Measurements from ENCODE around the gene LORICRIN.
"Not testable (repeated sequence)": the region's sequence is repeated elsewhere in the genome, so short reads cannot be mapped to it uniquely, and the experiment has no call there.

LORICRIN gene

GRCh38 chr1:153259387-153259786 lies at the start of gene LORICRIN:
Gene LORICRIN, plus strand, starts transcription at chr1:153259687. Its CDS starts 1,263 bp downstream, at chr1:153260950.
- DNase-seq (ENCODE audit: low read depth, low spot score), result no peak

- DNase-seq (ENCODE audit: low read depth, low spot score), result no peak
Observed at GRCh38 chr1:153210206-153210605, 49.3 kb upstream of the LORICRIN start.

- no peak for DNase-seq (ENCODE audit: low read depth, low spot score)
Observed at GRCh38 chr1:153212201-153212600, 47.3 kb upstream of the LORICRIN start.

GRCh38 chr1:153213519-153213918 lies 46.0 kb upstream of the LORICRIN start:
- DNase-seq (ENCODE audit: low read depth, low spot score), result no peak

GRCh38 chr1:153217212-153217611 lies 42.3 kb upstream of the LORICRIN start, which contains the start of gene PRR9:
Gene PRR9, plus strand, starts transcription at chr1:153217584. Its CDS starts 561 bp downstream, at chr1:153218145.
- DNase-seq (ENCODE audit: low read depth, low spot score), result no peak

- no peak for DNase-seq (ENCODE audit: low read depth, low spot score)
Observed at GRCh38 chr1:153217744-153218416, 41.6 kb upstream of the LORICRIN start.

- no peak for DNase-seq (ENCODE audit: low read depth, low spot score)
Observed at GRCh38 chr1:153220606-153221303, 38.7 kb upstream of the LORICRIN start.

GRCh38 chr1:153223040-153223891 lies 36.2 kb upstream of the LORICRIN start:
- peak; percentile 14 for DNase-seq (ENCODE audit: low read depth, low spot score)

GRCh38 chr1:153227810-153228209 lies 31.7 kb upstream of the LORICRIN start:
- no peak for DNase-seq (ENCODE audit: low read depth, low spot score)

GRCh38 chr1:153228491-153228890 lies 31.0 kb upstream of the LORICRIN start:
- no peak for DNase-seq (ENCODE audit: low read depth, low spot score)

- DNase-seq (ENCODE audit: low read depth, low spot score), result not testable (repeated sequence)
Observed at GRCh38 chr1:153229076-153229829, 30.2 kb upstream of the LORICRIN start.

GRCh38 chr1:153231363-153231762 lies 28.1 kb upstream of the LORICRIN start:
- no peak for DNase-seq (ENCODE audit: low read depth, low spot score)

- no peak for DNase-seq (ENCODE audit: low read depth, low spot score)
Observed at GRCh38 chr1:153231785-153232184, 27.7 kb upstream of the LORICRIN start.

- DNase-seq (ENCODE audit: low read depth, low spot score), result no peak
Observed at GRCh38 chr1:153232553-153232952, 26.9 kb upstream of the LORICRIN start.

- DNase-seq (ENCODE audit: low read depth, low spot score), result no peak
Observed at GRCh38 chr1:153233448-153233847, 26.0 kb upstream of the LORICRIN start.

GRCh38 chr1:153238527-153238926 lies 21.0 kb upstream of the LORICRIN start:
- no peak for DNase-seq (ENCODE audit: low read depth, low spot score)

GRCh38 chr1:153242160-153242559 lies 17.3 kb upstream of the LORICRIN start:
- DNase-seq (ENCODE audit: low read depth, low spot score), result no peak

GRCh38 chr1:153245466-153245865 lies 14.0 kb upstream of the LORICRIN start:
- no peak for DNase-seq (ENCODE audit: low read depth, low spot score)

GRCh38 chr1:153246018-153246417 lies 13.5 kb upstream of the LORICRIN start:
- no peak for DNase-seq (ENCODE audit: low read depth, low spot score)

- DNase-seq (ENCODE audit: low read depth, low spot score), result no peak
Observed at GRCh38 chr1:153246825-153247224, 12.7 kb upstream of the LORICRIN start.

GRCh38 chr1:153248176-153248879 lies 11.2 kb upstream of the LORICRIN start:
- DNase-seq (ENCODE audit: low read depth, low spot score), result no peak
